GM18507 (cell line): ENCODE data around the gene CTPS1.

Experiments used
- DNase-seq: peaks from one replicate; pipeline ENCODE4 v3.0.0; 2011; ENCODE audit warnings: low read depth; ENCODE audit not compliant: insufficient read length; ENCODE audit errors: extremely low spot score
- FAIRE-seq: peaks from 2 replicates; lab custom pipeline; 2011; peaks lifted over from hg19 to GRCh38; lab: Jason Lieb, UNC

The CTPS1 gene

DNA sequence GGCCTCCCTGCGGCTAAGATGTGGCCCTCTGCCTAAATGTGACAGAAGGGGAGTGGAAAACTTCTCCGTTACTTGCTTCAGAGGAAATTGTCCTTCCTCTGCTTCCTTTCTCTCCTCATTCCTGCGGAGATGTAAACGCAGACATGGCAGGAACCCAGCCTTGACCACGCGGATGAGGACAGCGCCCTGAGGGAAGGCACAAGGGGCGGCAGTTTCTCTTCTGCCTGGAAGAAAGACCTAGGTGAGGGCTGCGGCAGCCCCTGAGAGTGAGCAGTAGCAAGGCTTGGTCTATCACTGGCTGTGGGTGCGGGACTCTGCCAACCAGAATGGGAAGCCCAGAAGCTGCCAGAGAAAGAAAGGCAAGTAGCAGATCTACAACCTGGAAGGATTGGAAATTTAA is 14.0 kb upstream of the CTPS1 start:
- FAIRE-seq, result no peak
- DNase-seq, result no peak

DNA sequence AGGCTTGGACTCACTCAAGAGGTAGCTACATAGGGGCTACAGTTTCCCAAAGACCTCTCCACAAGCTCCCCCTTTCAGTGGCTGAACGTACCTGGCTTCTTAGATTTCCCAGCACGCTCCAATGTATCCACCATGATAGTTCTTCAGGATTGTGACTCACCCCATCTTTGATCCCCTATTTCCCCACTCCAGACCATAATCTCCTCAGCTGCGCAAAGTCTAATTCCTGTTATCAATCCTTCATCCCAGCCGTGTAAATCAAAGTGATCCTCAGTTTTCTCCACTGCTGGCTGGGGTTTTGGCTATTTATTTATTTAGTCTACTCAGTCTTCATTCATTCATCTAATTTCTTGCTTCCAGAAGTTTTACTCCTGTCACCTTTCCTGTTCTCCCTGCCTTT is 13.1 kb upstream of the CTPS1 start:
- FAIRE-seq, result no peak
- no peak for DNase-seq

DNA sequence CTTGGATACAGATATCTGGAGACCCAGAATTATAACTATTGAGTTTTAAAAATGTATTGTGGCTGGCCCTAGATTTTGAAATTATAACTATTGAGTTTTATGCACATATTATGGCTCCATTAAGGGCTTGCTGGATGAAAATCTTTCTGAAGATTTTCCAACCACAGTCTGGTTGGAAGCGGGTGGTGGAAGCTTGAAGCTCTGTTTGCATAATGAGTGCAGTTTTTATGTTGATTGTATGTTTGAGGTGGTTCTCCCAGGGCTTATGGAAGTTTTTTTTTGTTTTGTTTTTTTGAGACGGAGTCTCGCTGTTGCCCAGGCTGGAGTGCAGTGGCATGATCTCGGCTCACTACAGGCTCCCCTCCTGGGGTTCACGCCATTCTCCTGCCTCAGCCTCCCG is 10.1 kb upstream of the CTPS1 start:
- FAIRE-seq (no peak), DNase-seq (no peak)

DNA sequence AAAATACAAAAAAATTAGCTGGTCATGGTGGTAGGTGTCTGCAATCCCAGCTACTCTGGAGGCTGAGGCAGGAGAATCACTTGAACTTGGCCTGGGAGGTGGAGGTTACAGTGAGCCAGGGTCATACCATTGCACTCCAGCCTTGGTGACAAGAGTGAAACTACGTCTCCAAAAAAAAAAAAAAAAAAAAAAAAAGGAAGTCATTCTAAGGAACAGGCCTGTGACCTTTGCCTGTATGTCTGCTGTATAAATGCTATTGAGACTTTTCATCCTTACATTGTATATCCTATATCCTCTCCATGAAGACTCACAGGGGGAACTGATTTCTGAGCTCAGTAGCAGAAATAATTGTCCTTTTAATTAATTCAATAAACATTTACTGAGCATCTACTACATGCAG is 7.5 kb upstream of the CTPS1 start:
- no peak for DNase-seq
- no peak for FAIRE-seq

DNA sequence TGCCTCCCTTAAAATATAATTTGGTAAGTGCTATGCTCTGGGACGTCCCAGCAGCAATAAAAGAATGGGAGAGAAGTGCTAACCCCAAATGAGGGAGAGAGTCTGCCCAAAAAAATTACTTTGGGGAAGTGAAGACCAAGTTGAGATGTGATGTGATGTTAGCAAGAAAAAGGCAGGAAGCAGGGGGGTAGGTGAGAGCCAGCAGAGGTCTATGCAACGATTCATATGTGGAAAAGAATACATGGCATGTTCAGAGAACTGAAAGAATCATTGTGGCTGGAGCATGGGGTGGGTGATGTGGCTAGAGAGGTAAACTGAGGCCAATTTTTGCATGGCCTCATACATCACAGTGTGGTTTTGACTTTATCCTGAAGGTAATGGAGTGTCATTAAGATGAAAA is 5.6 kb upstream of the CTPS1 start:
- DNase-seq, result no peak

DNA sequence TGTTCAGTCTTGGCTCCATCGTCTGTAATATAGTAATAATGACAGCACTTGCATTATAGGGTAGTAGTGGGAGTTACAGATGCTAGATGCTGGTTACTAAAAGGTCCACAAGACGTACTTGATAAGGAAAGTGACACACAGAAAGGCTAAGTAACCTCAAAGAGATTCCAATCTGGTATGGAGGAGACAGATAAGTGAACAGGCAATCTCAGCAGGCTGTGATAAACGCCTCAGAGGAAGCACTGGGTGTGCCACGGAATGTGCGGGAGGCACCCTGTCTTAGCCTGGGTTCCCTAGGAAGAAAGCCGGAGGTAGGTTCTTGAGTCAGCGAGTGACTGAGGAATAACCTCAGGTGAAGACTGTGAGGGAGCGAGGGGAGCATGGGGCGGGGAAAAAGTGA is 4.6 kb upstream of the CTPS1 start:
- FAIRE-seq (no peak), DNase-seq (no peak)

More for the DNA sequence above, 5.6 kb upstream of the CTPS1 start:
- FAIRE-seq, result no peak

DNA sequence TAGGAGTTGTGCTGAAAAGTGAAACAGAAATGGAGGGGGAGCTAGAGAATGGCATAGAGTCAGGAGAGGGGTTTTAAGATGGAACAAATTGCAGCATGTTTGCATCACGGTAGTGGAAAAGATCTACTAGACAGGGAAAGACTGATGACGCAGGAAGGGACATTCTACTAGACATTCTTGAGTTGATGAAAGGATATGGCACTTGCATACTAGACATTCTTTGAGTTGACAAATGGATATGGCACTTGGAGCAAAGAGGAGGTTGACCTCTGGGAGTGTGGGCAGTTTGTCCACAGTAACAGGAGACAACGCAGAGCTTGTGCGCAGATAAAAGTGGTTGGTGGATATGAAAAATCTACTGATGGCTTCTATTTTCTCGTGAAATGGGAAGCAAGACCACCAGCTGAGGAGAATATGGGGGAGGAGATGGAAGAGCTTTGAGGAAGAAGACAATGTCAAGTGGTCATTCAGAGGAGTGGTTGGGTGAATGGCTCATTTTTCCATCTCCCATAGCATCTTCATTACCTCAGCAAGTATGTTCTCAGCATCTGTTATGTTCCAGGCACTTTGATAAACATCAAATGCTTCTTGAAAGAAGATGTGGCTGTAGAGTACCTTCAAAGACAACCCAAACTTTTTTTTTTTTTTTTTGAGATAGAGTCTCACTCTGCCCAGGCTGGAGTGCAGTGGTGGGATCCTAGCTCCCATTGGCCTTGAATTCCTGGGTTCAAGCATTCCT is 2.4 kb upstream of the CTPS1 start:
- FAIRE-seq (no peak), DNase-seq (no peak)

DNA sequence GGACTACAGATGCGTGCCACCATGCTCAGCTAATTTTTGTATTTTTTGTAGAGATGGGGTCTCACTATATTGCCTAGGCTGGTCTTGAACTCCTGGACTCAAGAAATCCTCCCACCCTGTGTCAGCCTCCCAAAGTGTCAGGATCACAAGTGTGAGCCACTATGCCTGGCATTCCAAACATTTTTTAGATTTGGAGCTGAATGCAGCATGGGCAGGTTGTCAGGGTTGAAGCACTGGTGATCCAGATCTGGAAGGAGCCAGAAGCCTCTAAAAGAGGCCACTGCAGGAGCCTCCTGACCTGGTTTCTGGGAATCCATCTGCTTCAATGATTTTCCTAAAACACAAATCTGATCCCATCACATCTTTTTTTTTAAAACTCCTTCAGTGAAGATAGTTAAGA is 1.8 kb upstream of the CTPS1 start:
- DNase-seq (no peak), FAIRE-seq (no peak)

DNA sequence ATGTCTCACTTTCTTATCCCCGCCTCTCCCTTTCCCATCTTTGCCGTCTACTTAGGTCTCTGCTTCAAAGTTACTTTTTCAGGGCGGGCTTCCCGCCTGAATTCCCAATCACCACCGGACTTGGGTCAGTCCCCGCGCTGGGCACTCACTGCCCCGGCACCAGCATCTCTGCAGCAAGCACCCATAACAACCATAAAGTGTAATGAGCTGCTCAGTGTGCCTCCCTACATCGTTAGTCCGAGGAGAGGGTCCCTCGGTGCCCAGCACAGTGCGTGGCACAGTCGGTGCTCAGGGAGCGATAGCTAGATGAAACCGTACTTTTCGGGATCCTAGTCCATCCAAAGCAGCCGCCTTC is 633 bp upstream of the CTPS1 start:
- no peak for DNase-seq
- FAIRE-seq, result no peak

DNA sequence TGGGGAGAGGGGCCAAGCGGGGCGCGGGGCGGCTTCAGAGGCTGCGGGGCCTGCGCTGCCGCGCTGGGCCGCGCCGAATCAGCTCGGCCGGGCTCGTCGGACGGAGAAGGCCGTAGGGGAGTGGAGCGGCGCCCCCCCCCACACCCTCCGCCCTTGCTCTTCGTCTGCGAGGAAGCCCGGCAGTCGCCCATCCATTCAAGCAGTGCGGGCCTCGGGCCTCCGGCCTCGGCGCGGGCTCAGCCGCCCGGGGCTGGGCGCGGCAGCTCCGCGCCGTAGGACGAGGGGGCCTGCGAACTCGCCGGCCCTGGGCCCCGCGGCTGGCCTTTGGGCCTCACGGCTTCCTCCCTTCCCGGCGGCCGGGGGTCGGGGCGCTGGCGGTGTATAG is 564 bp downstream of the CTPS1 start:
- no peak for FAIRE-seq
- DNase-seq, result peak; percentile 2

DNA sequence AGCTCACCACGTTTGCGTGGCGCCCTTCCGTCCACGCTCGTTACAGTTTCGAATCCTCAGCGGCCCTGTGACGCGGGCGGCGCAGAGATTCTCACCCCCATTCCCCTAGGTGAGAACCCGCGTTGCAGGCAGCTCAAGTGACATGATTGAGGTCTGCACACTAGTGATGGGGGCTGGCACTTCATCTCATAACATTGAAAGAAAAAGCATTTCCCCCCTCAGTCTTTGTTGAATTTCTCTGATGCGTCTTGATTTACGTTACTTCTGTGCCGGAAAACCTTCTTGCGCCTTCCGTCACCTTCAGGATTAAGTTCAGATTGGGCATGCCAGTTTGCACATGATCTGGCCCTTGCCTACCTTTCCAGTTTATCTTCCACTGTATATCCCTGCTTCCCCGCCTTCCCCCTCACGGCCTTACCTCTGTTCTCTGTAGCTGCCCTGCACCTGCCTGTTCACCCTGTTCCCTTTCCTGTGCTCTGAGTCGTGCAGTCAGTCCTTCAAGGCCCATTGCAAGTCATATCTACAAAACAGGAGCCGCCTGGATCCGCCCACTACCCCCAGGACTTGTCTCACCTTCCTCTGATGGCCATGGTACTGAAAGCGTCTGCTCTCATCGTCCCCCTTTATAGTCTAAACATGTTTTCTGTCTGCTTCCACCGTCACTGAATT is 1.1 kb downstream of the CTPS1 start:
- FAIRE-seq, result peak; percentile 72
- DNase-seq, result peak; percentile 15

DNA sequence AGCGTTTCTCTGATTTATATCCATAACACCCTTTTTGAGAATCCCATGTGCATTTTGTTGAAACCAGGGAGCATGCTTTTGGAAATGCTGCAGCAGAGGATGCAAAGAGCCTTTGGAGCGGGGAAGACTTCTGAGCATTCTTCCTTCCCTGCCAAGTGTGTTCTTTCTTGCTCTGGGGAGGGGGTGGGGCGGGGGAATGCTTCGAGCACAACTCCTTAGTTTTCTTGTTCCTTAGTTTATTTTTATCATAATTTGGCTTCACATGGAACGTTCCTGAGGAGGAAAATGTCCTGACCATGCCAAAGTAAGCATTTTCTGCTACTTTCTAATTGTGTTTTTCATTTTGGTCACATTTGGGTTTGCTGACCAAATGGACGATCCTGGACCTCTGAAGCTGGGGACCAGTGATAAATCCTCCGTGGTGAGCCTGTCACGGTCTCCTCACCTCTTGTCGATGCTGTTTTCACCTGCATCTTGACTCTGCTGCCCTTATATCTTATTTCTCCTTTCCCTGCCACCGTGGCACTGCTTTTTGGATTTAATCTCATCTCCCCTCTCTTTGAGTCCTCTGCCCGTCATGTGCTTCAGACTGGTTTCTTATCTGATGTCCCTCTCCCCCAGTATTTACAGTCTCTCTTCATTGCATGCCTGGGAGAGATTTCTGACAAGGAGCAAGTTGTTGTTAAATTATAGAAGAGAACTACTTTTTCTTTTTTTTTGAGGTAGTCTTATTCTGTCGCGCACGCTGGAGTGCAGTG is 2.4 kb downstream of the CTPS1 start:
- DNase-seq (no peak), FAIRE-seq (no peak)

DNA sequence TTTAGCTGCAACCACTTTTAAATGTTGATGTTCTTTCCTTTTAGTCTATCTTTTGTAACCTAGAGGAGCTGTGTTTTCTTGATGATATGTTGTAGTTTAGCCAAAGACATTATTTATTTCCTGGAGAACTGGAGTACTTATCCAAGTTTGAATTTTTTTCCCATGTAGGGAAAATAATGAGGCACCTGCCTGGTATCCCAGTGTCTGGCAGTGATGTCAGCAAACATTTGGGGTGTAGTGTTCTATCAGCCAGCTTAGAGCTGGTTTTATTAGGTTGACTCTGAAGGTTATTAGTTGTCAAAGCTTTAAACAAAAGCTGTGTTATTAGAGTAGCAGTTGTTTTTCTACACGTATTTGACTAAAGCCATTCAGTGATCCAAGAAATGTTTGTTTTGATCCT is 3.2 kb downstream of the CTPS1 start:
- DNase-seq, result no peak
- FAIRE-seq, result no peak

DNA sequence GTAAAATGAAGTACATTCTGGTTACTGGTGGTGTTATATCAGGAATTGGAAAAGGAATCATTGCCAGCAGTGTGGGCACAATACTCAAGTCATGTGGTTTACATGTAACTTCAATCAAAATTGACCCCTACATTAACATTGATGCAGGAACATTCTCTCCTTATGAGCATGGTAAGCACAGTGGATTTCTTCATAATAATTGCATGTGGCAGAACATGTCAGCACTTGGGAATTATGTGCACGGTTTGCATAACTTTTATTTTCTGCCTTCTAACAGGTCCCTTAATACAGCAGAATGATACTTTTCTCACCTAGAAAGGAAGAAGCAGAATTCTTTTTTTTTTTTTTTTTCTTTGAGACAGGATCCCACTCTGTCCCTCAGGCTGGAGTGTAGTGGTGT is 3.8 kb downstream of the CTPS1 start:
- FAIRE-seq (no peak), DNase-seq (no peak)

DNA sequence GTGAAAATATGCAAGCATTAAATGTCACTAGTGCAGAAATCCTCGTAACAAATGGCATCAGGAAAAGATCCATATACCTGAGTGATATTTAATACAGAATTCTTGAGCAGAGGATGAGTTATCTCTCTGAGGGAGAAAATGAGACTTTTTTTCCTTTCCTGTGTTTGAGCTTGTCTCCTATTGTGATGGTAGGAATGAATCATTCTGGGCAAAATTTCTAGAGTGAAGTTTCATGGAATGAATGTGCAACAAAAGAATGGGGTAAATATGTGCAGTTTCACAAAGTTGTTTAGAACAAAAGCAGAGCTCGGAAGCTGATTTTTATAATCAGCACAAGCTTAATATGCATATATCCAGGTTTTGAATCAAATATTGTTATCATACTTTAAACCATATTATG is 4.6 kb downstream of the CTPS1 start:
- FAIRE-seq (no peak), DNase-seq (no peak)

DNA sequence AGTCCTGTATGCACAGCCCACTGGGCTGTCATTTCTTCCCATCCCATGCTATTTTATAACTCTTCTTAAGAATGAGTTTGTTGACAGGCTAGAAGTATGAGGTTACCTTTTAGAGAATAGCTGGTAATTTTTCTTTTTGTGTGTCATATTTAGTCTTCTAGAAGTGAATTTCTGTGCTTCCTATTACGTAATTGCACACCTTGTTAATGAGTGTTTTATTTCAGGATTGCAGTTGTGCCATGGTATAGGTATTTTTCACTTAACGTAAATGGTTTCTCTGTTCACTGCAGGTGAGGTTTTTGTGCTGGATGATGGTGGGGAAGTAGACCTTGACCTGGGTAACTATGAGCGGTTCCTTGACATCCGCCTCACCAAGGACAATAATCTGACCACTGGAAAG is 5.0 kb downstream of the CTPS1 start:
- DNase-seq, result no peak
- no peak for FAIRE-seq

DNA sequence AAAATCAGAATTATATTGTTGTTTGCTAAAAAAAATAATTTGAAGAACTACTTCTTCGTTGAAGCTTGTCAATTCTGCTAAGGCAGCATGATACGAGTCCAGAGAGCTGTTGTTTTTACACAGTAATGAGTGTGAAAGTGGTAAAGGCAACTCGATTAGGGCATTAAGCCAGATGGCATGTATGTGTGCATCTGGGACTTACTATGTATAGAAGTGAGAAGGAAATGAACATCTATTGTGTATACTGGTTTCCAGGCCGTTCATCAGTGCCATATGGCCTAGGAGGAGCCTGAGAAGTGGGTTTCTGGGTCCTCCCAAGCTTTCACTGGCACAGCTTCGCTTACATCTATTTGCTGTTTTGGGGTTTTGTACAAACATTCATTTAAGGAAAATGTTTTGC is 5.7 kb downstream of the CTPS1 start:
- no peak for DNase-seq
- no peak for FAIRE-seq

DNA sequence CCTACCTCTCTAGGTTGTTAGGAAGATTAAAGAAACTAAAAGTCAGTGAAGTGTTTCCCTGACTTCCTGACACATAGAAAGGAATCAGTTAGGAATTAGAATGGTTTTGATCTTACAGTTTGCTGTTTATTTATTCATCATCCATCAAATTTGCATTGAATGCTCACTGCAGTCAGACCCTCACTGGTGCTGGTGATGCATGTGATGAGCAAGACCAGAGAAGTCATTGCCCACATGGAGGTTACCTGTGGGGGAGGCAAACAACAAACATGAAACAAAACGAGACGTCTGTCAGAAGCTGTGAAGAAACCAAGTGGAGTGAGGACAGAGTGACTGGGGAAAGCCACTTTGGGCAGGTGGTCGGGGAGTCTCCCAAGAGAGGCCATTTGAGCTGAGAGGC is 6.4 kb downstream of the CTPS1 start:
- DNase-seq, result no peak

DNA sequence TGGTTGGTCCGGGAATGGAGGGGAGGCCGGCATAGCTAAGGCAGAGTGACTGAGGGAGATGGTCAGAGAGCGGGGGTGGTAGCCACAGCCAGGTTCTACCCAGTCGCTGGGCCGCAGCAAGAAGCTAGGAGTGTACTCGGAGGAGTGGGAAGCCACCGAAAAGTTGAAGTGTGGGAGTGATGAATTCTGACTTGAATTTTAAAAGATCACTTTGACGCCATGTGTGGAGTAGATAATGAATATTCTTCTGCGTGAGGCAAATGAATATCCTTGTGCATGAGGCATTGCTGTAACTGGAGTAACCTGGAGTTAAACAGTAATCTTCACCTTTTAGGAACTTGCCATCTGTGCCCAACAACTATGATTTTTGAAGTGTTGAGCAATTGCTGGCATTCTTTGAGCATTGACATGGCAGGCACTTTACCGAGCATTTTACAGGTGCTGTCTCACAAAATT is 6.9 kb downstream of the CTPS1 start:
- DNase-seq, result no peak

More for the DNA sequence above, 6.4 kb downstream of the CTPS1 start:
- no peak for FAIRE-seq

DNA sequence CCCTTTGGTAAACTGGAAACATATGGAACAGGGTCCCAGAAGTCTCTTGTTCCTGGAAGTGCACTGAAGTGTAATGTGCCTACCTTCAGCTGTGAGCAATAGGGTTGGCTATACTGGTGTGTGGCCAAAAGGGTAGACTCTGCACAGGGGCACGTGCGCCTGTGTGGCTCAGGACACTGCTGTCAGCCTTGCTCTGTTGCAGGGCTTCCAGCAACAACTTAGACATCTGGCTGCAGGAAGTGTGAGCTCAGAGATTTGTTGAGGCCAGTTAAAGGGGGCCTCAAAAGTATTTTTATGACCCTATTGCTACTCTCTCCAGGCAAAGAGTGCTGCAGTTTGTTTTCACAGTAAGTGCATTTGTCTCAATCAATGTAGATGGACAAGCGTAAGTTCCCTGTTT is 7.5 kb downstream of the CTPS1 start:
- DNase-seq (no peak), FAIRE-seq (no peak)

More for the DNA sequence above, 6.9 kb downstream of the CTPS1 start:
- no peak for FAIRE-seq
